Lower lobe of right lung (tissue), 2 donors: ENCODE measurements around the gene TSSK2. TPM values are rescaled to one million over a fixed set of nuclear protein-coding genes. Genes with fewer than 3 reads are reported as not detected.
A peak's percentile ranks its signal among the peaks of the same experiment; 100 is the strongest.

ENCODE experiments used
- ATAC-seq, 2 donors: fragments of 200-7000 bp; cut with Tn5 transposase; one replicate each; pipeline ENCODE4 v1.9.1; 2020 to 2022; ENCODE audit warnings: mild to moderate bottlenecking in 2 of 2, moderate library complexity in 2 of 2
- DNase-seq: peaks from one replicate; pipeline ENCODE4 v3.0.0-alpha.2; 2020
- H3K27ac ChIP-seq: fragments of 200-600 bp; one replicate; pipeline ENCODE4 v1.8.0; 2022
- H3K27me3 ChIP-seq: fragments of 200-600 bp; one replicate; pipeline ENCODE4 v1.8.0; 2022; ENCODE audit warnings: low read depth
- H3K36me3 ChIP-seq: fragments of 200-600 bp; one replicate; pipeline ENCODE4 v1.8.0; 2022; ENCODE audit warnings: mild to moderate bottlenecking
- H3K4me1 ChIP-seq: fragments of 200-600 bp; one replicate; pipeline ENCODE4 v1.8.0; 2022
- H3K4me3 ChIP-seq: fragments of 200-600 bp; one replicate; pipeline ENCODE4 v1.8.0; 2022; ENCODE audit warnings: mild to moderate bottlenecking
- H3K9me3 ChIP-seq: fragments of 200-600 bp; one replicate; pipeline ENCODE4 v1.8.0; 2022
- intact Hi-C: fragments of 100-400 bp; cut with DNase I; formaldehyde crosslinking; loops from one replicate; pipeline ENCODE4 v1.11.0; 2022
- total RNA-seq: library from RNA; stranded (reverse); fragmentation: NEBNext Ultra II Directional; extraction: Animal tissue kit (Norgen Biotek cat#: 25700); gene quantifications from one replicate; pipeline ENCODE4 v1.2.1, GENCODE V29; 2021
- TF ChIP-seq, protein P1 (sequence below): fragments of 200-600 bp; IDR thresholded peaks from one replicate; pipeline ENCODE4 v1.8.0; 2022; ENCODE audit warnings: antibody characterized with exemption, mild to moderate bottlenecking
- donor health status: DM: no; HTN: yes; CAD: no; lungs with severe emphysema.

TSSK2 gene
- total RNA-seq, 1 donor from 2014 or later: not detected

DNA sequence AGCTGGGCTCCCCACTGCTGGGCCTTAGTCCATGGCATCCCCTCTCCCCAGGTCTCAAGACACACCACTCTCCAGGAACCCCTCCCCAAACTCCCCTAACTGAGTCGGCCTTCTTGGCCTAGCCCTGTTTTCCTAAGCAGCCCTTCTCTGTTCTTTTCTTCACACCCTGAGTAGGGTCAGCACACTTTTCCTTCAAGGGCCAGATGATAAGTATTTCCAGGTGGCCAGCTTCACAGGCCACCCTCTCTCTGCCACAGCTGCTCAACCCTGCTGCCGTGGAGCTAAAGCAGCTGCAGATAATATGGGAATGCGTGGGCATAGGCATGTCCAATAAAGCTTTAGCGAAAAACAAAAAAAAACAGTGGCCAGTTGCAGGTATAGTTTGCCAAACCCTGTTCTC, 33.0 kb upstream of the TSSK2 start:
- Histone ChIP-seq H3K27me3 (no peaks in the 10 kb centered on the region), H3K4me1 (peaks cover 22% of the 10 kb centered on the region), H3K27ac (peak overlapping the region; percentile 48), H3K9me3 (no peaks in the 10 kb centered on the region), H3K4me3 (no peak overlapping the region), H3K36me3 (peaks cover 9% of the 10 kb centered on the region)
- ATAC-seq (peak; percentile 21 to 31), DNase-seq (no peak)
- intact Hi-C loops: no loop called here
- TF ChIP-seq, protein P1, sequence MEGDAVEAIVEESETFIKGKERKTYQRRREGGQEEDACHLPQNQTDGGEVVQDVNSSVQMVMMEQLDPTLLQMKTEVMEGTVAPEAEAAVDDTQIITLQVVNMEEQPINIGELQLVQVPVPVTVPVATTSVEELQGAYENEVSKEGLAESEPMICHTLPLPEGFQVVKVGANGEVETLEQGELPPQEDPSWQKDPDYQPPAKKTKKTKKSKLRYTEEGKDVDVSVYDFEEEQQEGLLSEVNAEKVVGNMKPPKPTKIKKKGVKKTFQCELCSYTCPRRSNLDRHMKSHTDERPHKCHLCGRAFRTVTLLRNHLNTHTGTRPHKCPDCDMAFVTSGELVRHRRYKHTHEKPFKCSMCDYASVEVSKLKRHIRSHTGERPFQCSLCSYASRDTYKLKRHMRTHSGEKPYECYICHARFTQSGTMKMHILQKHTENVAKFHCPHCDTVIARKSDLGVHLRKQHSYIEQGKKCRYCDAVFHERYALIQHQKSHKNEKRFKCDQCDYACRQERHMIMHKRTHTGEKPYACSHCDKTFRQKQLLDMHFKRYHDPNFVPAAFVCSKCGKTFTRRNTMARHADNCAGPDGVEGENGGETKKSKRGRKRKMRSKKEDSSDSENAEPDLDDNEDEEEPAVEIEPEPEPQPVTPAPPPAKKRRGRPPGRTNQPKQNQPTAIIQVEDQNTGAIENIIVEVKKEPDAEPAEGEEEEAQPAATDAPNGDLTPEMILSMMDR: no peak

DNA sequence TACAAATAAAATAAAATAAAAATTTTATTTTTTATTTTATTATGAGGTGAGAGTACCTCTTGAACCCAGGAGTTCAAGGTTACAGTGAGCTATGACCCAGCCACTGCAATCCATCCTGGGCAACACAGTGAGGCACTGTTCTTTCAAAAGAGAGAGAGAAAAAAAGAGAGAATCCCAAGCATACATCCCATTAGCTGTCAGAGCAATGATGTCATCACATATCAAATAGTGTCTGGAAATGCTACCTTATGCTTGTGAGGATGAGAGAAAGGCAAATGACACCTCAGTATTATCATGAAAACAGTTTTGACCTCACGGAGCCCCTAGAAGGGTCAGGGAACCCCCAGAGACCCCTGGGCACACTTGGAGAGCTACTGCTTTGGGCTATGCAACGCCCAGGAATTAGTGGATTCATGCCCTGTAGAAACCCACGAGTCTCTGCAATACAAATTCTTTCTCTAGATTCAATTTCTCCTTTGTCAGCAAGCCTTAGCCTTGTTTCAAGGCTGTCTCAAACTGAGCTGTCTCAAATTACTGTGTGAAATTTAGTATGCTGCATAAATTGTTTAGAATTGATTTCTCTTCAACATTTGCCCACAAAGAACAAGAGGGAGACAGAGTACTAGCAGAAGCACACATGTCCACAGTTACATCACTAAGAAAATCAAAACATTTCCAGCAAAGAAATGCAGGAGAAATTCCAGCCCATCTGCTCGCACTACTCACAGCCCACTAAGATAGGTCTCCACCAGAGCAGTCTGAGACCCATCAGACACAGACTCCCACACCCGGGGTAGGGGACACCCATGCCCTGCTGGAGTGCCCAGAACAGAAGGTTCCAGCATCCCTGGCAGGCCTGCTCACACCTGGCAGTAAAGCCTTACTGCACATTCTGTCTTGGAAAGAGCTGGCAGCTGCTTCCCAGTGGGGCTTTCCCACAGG, 27.0 kb upstream of the TSSK2 start:
- DNase-seq: no peak
- intact Hi-C loops: no loop called here
- no peak for ATAC-seq
- Histone ChIP-seq H3K4me3 (no peak overlapping the region), H3K9me3 (no peaks in the 10 kb centered on the region), H3K27me3 (no peaks in the 10 kb centered on the region), H3K27ac (no peak overlapping the region), H3K4me1 (peaks cover 45% of the 10 kb centered on the region), H3K36me3 (peaks cover 6% of the 10 kb centered on the region)
- TF ChIP-seq, protein P1: no peak

DNA sequence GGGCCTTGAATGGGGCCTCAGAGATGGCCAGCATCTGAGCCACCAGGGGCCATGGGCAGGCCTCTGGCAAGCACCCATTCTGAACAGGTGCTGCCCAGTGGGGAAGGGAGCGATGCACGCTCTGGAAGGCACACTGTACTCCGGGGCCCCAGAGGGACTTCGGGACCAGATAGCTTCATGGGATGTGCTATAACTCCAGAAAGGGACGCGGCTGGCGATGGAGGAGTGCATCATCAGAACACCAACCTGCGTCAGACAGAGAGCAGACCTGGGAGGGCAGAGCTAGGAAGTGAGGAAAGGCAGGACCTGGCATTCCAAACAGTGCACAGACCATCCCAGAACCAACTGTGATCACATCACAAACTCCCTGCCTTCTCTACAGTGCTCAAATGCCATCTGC, 25.7 kb upstream of the TSSK2 start:
- H3K27ac ChIP-seq: no peak overlapping the region

DNA sequence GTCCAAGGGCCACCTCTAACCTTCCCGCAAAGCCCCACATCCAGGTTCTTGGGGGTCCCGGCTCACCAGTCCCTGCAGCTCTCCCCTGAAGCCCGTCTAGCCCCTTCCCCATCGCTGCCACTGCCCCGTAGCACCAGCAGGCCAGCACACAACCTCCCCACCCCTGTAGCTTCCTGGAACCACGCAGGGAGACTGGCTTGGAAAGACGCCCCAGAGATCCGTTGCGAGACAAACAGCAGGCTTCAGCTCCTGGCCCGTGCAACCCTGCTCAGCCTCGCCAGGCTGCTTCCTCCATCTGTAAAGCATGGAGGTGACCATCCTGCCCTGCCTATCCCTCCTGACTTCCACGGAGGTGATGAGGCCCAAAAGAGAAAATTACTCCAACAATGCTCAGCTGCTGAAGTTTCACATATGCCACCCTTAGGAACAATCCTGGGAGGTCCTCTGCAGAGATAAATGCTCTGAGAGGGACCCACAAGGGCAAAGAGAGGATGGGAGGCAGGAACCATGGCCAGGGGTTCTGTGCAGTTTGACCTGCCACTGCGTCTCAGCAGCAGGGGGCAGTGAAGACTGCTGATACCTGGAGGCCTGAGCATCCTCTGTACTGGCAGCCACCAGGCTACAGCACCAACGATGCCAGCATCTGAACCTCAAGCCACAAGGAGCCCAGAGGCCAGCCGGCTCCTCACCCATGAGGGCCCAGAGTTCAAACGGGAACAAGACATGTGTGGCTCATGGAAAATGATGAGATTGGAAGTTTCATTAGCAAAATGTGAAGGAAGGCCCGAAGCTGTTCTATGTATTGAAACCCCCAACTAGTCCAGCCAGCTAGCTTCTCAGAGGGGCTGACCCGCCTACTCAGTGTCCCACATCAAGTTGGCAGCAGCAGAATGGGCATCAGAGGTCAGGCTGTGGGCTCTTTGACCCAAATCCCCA, 25.0 kb upstream of the TSSK2 start:
- H3K36me3 ChIP-seq: peaks cover 6% of the 10 kb centered on the region
- TF ChIP-seq, protein P1: peak; percentile 26
- H3K4me1 ChIP-seq: peaks cover 65% of the 10 kb centered on the region
- ATAC-seq (peak in 1 of 2 donors; percentile 25), DNase-seq (no peak)
- no peak overlapping the region for H3K27ac ChIP-seq
- no peak overlapping the region for H3K4me3 ChIP-seq
- intact Hi-C loops: no loop called here
- H3K27me3 ChIP-seq: no peaks in the 10 kb centered on the region
- no peaks in the 10 kb centered on the region for H3K9me3 ChIP-seq

More for the DNA sequence above, 25.7 kb upstream of the TSSK2 start:
- DNase-seq (no peak), ATAC-seq (no peak)
- H3K36me3 ChIP-seq: peaks cover 6% of the 10 kb centered on the region
- H3K9me3 ChIP-seq: no peaks in the 10 kb centered on the region
- intact Hi-C loops: no loop called here
- TF ChIP-seq, protein P1: no peak
- no peaks in the 10 kb centered on the region for H3K27me3 ChIP-seq
- peaks cover 58% of the 10 kb centered on the region for H3K4me1 ChIP-seq
- H3K4me3 ChIP-seq: no peak overlapping the region

DNA sequence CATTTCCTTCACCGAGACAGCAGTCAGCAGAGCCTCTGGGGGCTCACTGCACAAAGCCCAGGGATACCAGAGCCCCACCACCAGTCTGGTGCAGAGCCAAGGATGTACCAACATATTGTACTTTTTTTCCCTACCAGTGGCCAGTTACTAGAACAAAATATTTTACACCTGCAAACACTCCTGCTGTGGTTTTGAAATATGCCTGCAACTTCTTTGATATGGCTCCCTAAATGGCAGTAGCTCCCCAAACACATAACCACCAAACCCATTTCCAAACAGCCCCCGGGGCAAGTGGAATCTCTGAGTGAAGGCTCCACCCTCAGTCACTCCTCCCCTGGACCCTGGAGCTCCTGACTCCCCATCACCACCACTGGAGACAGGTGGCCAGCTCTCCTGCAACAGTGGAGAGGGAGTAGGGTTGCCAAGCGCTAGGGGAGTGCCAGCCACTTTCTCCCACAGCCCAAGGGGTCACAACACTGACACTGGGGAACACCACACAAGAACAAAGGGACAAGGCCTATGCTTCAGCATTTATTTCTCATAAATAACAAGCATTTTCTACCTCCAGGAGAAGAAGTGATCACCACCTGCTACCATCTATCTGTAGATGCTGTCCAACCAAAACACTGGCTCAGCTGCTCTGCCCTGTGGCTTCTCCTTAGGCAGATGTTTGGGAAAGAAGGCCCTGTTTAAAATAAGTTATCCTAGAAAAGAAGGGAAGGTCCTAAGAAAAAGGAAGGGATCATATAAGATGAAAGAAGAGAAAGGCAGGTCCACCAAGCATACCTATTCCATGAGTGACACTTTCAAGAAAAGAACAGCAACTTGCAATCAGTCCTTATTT, 24.0 kb upstream of the TSSK2 start:
- DNase-seq: no peak
- Histone ChIP-seq H3K4me3 (no peak overlapping the region), H3K4me1 (peaks cover 67% of the 10 kb centered on the region), H3K36me3 (peaks cover 6% of the 10 kb centered on the region), H3K9me3 (no peaks in the 10 kb centered on the region), H3K27ac (no peak overlapping the region), H3K27me3 (no peaks in the 10 kb centered on the region)
- TF ChIP-seq, protein P1: no peak
- intact Hi-C loops: no loop called here
- no peak for ATAC-seq
